ENCODE data around the gene GALR3.

The GALR3 gene

GRCh38 chr22:37803639-37804351, 19.4 kb upstream of the GALR3 start:
- H3K27me3 ChIP-seq (ENCODE audit: insufficient read depth, low read length, poor library complexity, severe bottlenecking): peaks cover 10% of the 10 kb centered on the region
- peaks cover 35% of the 10 kb centered on the region for H3K4me1 ChIP-seq (ENCODE audit: insufficient read depth, low read length, poor library complexity, severe bottlenecking)
- no peaks in the 10 kb centered on the region for H3K36me3 ChIP-seq (ENCODE audit: insufficient read depth, low read length)
- H3K9me2 ChIP-seq (replicated peaks; ENCODE audit: low read depth, low read length): no peaks in the 10 kb centered on the region
- no peaks in the 10 kb centered on the region for H3K9me3 ChIP-seq (ENCODE audit: insufficient read depth, low read depth, low read length)
- H3K9ac ChIP-seq (ENCODE audit: low read depth, low read length, poor library complexity, severe bottlenecking): no peak overlapping the region
- peak overlapping the region; percentile 66 for H3K4me3 ChIP-seq (ENCODE audit: low read length, poor library complexity, severe bottlenecking)
- H3K79me2 ChIP-seq (ENCODE audit: insufficient read depth, low read length): peaks cover 8% of the 10 kb centered on the region; the same call in 1 of the 2 replicates
- peak overlapping the region; percentile 98 for H3K4me2 ChIP-seq (ENCODE audit: low read depth, low read length, poor library complexity, severe bottlenecking)
- TF ChIP-seq EZH2phosphoT487 (IDR thresholded peaks at IDR 0.05; ENCODE audit: borderline replicate concordance) (no peak), CTCF (conservative IDR thresholded peaks at IDR 0.05; ENCODE audit: low read length) (no peak)
- H2AFZ ChIP-seq (ENCODE audit: low read length): no peak overlapping the region
- no peaks in the 10 kb centered on the region for H4K20me1 ChIP-seq (ENCODE audit: insufficient read depth, low read length, poor library complexity, severe bottlenecking)
- no peaks in the 10 kb centered on the region for H3F3A ChIP-seq (ENCODE audit: low read depth)

- Histone ChIP-seq H4K20me1 (ENCODE audit: insufficient read depth, low read length, poor library complexity, severe bottlenecking) (no peaks in the 10 kb centered on the region), H3K79me2 (ENCODE audit: insufficient read depth, low read length) (peaks cover 13% of the 10 kb centered on the region; the same call in 1 of the 2 replicates), H3K27me3 (ENCODE audit: insufficient read depth, low read length, poor library complexity, severe bottlenecking) (peaks cover 10% of the 10 kb centered on the region), H3K4me2 (ENCODE audit: low read depth, low read length, poor library complexity, severe bottlenecking) (peak overlapping the region; percentile 49), H3K4me3 (ENCODE audit: low read length, poor library complexity, severe bottlenecking) (peak overlapping the region; percentile 66), H3K9ac (ENCODE audit: low read depth, low read length, poor library complexity, severe bottlenecking) (peak overlapping the region; percentile 66), H3K4me1 (ENCODE audit: insufficient read depth, low read length, poor library complexity, severe bottlenecking) (peaks cover 38% of the 10 kb centered on the region), H3K9me2 (replicated peaks; ENCODE audit: low read depth, low read length) (no peaks in the 10 kb centered on the region), H3K36me3 (ENCODE audit: insufficient read depth, low read length) (no peaks in the 10 kb centered on the region), H3K9me3 (ENCODE audit: insufficient read depth, low read depth, low read length) (no peaks in the 10 kb centered on the region), H3F3A (ENCODE audit: low read depth) (no peaks in the 10 kb centered on the region), H2AFZ (ENCODE audit: low read length) (peak overlapping the region; percentile 4; the same call in 1 of the 2 replicates)
- TF ChIP-seq EZH2phosphoT487 (IDR thresholded peaks at IDR 0.05; ENCODE audit: borderline replicate concordance): no peak
- no peak for TF ChIP-seq CTCF (conservative IDR thresholded peaks at IDR 0.05; ENCODE audit: low read length)
These were observed 18.8 kb upstream of the GALR3 start for GRCh38 chr22:37804352-37804880.

GRCh38 chr22:37804881-37805809, 18.0 kb upstream of the GALR3 start:
- no peaks in the 10 kb centered on the region for H3F3A ChIP-seq (ENCODE audit: low read depth)
- no peaks in the 10 kb centered on the region for H4K20me1 ChIP-seq (ENCODE audit: insufficient read depth, low read length, poor library complexity, severe bottlenecking)
- peaks cover 13% of the 10 kb centered on the region; the same call in 1 of the 2 replicates for H3K79me2 ChIP-seq (ENCODE audit: insufficient read depth, low read length)
- peak overlapping the region; percentile 66 for H3K9ac ChIP-seq (ENCODE audit: low read depth, low read length, poor library complexity, severe bottlenecking)
- no peaks in the 10 kb centered on the region for H3K36me3 ChIP-seq (ENCODE audit: insufficient read depth, low read length)
- TF ChIP-seq EZH2phosphoT487 (IDR thresholded peaks at IDR 0.05; ENCODE audit: borderline replicate concordance): no peak
- TF ChIP-seq CTCF (conservative IDR thresholded peaks at IDR 0.05; ENCODE audit: low read length): no peak
- peak overlapping the region; percentile 86 for H3K4me2 ChIP-seq (ENCODE audit: low read depth, low read length, poor library complexity, severe bottlenecking)
- H2AFZ ChIP-seq (ENCODE audit: low read length): peak overlapping the region; percentile 4; the same call in 1 of the 2 replicates
- peaks cover 10% of the 10 kb centered on the region for H3K27me3 ChIP-seq (ENCODE audit: insufficient read depth, low read length, poor library complexity, severe bottlenecking)
- peak overlapping the region; percentile 66 for H3K4me3 ChIP-seq (ENCODE audit: low read length, poor library complexity, severe bottlenecking)
- no peaks in the 10 kb centered on the region for H3K9me3 ChIP-seq (ENCODE audit: insufficient read depth, low read depth, low read length)
- peaks cover 38% of the 10 kb centered on the region for H3K4me1 ChIP-seq (ENCODE audit: insufficient read depth, low read length, poor library complexity, severe bottlenecking)
- H3K9me2 ChIP-seq (replicated peaks; ENCODE audit: low read depth, low read length): no peaks in the 10 kb centered on the region
